ENCODE measurements around the gene SERPIND1. TPM values are rescaled to one million over a fixed set of nuclear protein-coding genes. Genes with fewer than 3 reads are reported as not detected.
"Not testable (repeated sequence)": the region's sequence is repeated elsewhere in the genome, so short reads cannot be mapped to it uniquely, and the experiment has no call there.

The SERPIND1 gene
- polyA plus RNA-seq, 1 donor: 0.22 TPM

DNA sequence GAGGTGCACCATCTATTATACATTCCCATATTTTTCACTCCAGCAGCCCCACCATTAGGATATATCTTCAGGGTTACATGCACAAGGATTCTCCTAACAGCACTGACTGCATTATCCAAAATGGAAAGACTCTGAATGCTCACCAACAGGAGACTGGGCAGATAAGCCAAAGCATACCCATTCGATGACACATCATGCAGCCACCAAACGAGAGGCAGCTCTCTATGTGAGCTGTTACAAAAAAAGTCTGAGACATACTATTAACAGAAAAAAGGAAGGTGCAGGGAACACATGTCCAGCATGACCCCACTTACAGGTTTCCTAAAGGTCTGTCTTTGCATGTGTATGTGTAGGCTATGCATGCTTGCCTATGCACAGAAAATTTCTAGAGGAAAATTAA, 12.4 kb upstream of the SERPIND1 start:
- H3K27ac ChIP-seq (ENCODE audit: low read length): no peak overlapping the region
- DNase-seq: no peak
- peaks cover 49% of the 10 kb centered on the region for H3K36me3 ChIP-seq (ENCODE audit: control insufficient read depth, insufficient read depth, low read length)
- WGBS (ENCODE audit: insufficient coverage, low lambda C conversion rate): no CpG with 5 or more reads among the region's 2 CpGs
- no peak overlapping the region for H3K4me3 ChIP-seq (ENCODE audit: low read length)
- H3K9me3 ChIP-seq (ENCODE audit: control insufficient read depth, low read depth, low read length): no peaks in the 10 kb centered on the region
- H3K4me1 ChIP-seq (ENCODE audit: control insufficient read depth, insufficient read depth, low read length): no peaks in the 10 kb centered on the region
- no peaks in the 10 kb centered on the region for H3K27me3 ChIP-seq (ENCODE audit: control insufficient read depth, insufficient read depth, low read length)

DNA sequence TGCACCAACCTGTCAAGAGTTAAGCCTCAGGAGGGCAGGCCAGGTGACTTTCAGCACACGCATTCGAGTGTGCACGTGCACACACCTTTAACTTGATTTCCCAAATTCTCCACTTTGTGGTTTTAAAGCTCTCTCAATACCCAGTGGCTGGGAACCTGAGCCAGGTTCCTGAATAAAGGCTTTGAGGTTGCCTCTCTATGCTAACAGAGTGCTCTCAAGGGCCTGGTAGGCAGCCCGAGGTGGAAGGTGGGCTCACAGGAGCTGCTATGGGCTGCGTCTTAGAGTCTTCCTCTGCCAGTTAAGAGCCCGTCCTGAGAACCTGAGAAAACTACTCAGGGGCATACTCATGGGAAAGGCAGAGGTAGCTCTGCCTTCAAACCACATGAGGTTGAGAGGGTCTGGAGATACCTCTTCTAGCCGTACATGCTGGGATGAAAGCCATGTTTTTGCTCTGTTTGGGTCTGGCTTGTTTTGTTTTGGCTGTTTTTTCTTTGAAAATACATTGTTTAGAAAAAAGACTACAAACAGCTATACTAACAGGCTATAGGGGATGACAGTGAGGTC, 11.6 kb upstream of the SERPIND1 start:
- 100% methylated on average over 1 of the region's 7 CpGs for WGBS (ENCODE audit: insufficient coverage, low lambda C conversion rate)
- no peaks in the 10 kb centered on the region for H3K27me3 ChIP-seq (ENCODE audit: control insufficient read depth, insufficient read depth, low read length)
- DNase-seq: no peak
- H3K4me1 ChIP-seq (ENCODE audit: control insufficient read depth, insufficient read depth, low read length): no peaks in the 10 kb centered on the region
- H3K4me3 ChIP-seq (ENCODE audit: low read length): no peak overlapping the region
- H3K9me3 ChIP-seq (ENCODE audit: control insufficient read depth, low read depth, low read length): no peaks in the 10 kb centered on the region
- no peak overlapping the region for H3K27ac ChIP-seq (ENCODE audit: low read length)
- H3K36me3 ChIP-seq (ENCODE audit: control insufficient read depth, insufficient read depth, low read length): peaks cover 52% of the 10 kb centered on the region

DNA sequence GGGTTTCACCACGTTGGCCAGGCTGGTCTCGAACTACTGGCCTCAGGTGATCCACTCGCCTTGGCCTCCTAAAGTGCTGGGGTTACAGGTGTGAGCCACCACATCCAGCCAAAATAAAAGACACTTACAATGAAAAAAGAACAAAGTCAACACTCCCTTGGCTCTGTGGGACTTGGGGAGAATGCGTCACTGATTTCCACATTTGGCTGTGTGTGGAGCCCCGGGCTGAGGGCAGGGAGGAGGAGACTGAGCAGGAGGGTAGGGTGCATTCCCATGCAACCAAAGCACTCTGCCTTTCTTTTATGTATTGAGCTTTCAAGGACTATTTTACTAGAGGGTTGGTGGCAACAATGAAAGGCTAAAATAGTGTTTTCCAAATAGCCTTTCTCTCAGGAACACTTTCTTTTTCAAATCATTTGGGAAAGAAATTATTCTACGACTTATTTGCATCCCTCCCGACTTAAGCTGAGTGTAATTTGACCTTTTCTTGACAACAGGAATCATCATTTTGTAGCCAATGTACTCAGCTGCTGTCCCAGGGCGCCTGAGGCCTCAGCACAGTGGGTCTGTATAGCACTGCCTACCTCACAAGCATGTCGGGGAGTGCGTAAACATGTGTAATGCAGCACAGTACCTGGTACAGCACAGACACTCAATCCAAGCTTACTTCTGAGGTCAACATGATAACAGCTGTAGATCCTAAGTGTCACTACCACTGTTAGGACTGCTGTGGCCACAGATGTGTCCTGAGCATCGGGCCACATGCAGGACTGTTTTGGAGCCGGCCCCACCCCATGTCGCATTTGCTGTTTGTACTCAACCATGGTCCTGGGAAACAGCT, 10.1 kb upstream of the SERPIND1 start:
- no peaks in the 10 kb centered on the region for H3K4me1 ChIP-seq (ENCODE audit: control insufficient read depth, insufficient read depth, low read length)
- H3K9me3 ChIP-seq (ENCODE audit: control insufficient read depth, low read depth, low read length): no peaks in the 10 kb centered on the region
- H3K27me3 ChIP-seq (ENCODE audit: control insufficient read depth, insufficient read depth, low read length): no peaks in the 10 kb centered on the region
- DNase-seq: no peak
- no peak overlapping the region for H3K4me3 ChIP-seq (ENCODE audit: low read length)
- H3K36me3 ChIP-seq (ENCODE audit: control insufficient read depth, insufficient read depth, low read length): peaks cover 49% of the 10 kb centered on the region
- H3K27ac ChIP-seq (ENCODE audit: low read length): no peak overlapping the region
- 93% methylated on average over 3 of the region's 13 CpGs for WGBS (ENCODE audit: insufficient coverage, low lambda C conversion rate)

DNA sequence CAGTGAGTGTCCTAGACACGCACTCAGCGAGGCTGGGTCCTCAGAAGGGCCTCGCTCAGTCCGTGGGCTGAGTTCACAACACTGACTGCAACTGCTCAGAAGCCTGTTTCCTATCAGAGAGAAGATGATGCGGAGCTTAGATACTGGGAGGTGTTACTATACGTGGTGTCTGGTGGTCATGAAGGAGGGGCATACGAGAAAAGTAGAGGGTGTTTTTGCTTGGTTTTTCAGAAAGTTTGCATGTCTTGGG, 9.5 kb upstream of the SERPIND1 start:
- WGBS (ENCODE audit: insufficient coverage, low lambda C conversion rate): no CpG with 5 or more reads among the region's 7 CpGs
- no peaks in the 10 kb centered on the region for H3K9me3 ChIP-seq (ENCODE audit: control insufficient read depth, low read depth, low read length)
- H3K4me1 ChIP-seq (ENCODE audit: control insufficient read depth, insufficient read depth, low read length): no peaks in the 10 kb centered on the region
- no peak overlapping the region for H3K4me3 ChIP-seq (ENCODE audit: low read length)
- no peaks in the 10 kb centered on the region for H3K27me3 ChIP-seq (ENCODE audit: control insufficient read depth, insufficient read depth, low read length)
- H3K36me3 ChIP-seq (ENCODE audit: control insufficient read depth, insufficient read depth, low read length): peaks cover 49% of the 10 kb centered on the region
- no peak for DNase-seq
- H3K27ac ChIP-seq (ENCODE audit: low read length): no peak overlapping the region

DNA sequence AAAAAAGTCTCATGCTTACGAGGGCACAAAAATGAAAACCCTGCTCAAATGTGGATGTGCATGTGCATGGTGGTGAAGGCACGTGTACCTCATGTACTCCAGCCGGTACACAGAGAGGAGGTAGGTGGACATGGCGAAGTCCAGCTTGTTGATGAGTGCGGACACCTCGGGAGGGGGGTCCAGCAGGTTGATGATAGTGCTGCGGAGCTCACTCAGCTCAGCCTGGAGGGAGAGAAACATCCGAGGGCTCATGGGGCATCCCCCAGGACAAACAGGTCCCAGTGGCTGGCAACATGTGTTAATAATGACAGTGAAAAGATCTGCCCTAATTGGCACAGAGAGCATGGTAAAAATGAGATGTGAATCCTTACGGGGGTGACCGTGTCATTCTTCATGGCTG, 9.2 kb upstream of the SERPIND1 start:
- Histone ChIP-seq H3K9me3 (ENCODE audit: control insufficient read depth, low read depth, low read length) (no peaks in the 10 kb centered on the region), H3K27ac (ENCODE audit: low read length) (no peak overlapping the region), H3K27me3 (ENCODE audit: control insufficient read depth, insufficient read depth, low read length) (no peaks in the 10 kb centered on the region), H3K36me3 (ENCODE audit: control insufficient read depth, insufficient read depth, low read length) (peaks cover 49% of the 10 kb centered on the region), H3K4me3 (ENCODE audit: low read length) (no peak overlapping the region), H3K4me1 (ENCODE audit: control insufficient read depth, insufficient read depth, low read length) (no peaks in the 10 kb centered on the region)
- whole genome bisulfite sequencing (ENCODE audit: insufficient coverage, low lambda C conversion rate): no CpG with 5 or more reads among the region's 10 CpGs
- DNase-seq: no peak

DNA sequence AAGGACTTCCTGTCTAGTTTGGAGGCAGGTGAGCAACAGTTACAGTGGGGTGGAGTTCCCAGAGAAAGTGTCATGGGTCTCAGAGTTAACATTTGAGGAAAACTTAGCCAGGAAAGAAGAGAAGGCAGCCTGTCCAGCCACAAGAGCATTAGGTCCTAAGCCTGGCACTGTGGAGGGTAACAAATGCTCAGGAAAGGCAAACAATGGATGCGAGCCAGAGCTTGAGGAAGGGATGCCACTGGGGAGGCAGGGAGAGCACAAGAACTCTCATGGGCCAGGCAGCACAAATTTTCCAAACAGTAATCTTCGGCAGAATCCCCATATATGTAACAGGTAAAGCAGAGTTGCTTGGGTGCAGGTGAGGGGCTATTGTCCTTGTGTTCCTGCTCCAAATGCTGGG, 8.0 kb upstream of the SERPIND1 start:
- Histone ChIP-seq H3K27ac (ENCODE audit: low read length) (no peak overlapping the region), H3K36me3 (ENCODE audit: control insufficient read depth, insufficient read depth, low read length) (peaks cover 45% of the 10 kb centered on the region), H3K4me3 (ENCODE audit: low read length) (no peak overlapping the region), H3K27me3 (ENCODE audit: control insufficient read depth, insufficient read depth, low read length) (no peaks in the 10 kb centered on the region), H3K9me3 (ENCODE audit: control insufficient read depth, low read depth, low read length) (no peaks in the 10 kb centered on the region), H3K4me1 (ENCODE audit: control insufficient read depth, insufficient read depth, low read length) (no peaks in the 10 kb centered on the region)
- no CpG with 5 or more reads among the region's 2 CpGs for WGBS (ENCODE audit: insufficient coverage, low lambda C conversion rate)
- DNase-seq: no peak

DNA sequence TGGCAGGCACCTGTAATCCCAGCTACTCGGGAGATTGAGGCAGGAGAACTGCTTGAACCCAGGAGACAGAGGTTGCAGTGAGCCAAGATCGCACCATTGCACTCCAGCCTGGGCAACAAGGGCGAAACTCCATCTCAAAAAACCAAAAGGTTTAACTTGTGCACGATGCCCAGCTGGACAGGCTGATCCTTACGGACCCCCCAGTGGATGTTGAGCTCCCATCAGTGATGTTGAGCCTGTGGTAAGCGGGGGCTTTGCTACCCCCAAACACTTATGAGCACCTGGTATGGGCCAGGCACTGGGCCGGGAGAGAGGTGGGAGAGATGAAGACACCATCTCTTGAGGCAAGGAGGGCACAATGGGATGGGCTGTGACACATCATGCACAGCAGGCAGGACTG, 7.4 kb upstream of the SERPIND1 start:
- no peaks in the 10 kb centered on the region for H3K27me3 ChIP-seq (ENCODE audit: control insufficient read depth, insufficient read depth, low read length)
- no peaks in the 10 kb centered on the region for H3K4me1 ChIP-seq (ENCODE audit: control insufficient read depth, insufficient read depth, low read length)
- no CpG with 5 or more reads among the region's 7 CpGs for WGBS (ENCODE audit: insufficient coverage, low lambda C conversion rate)
- no peaks in the 10 kb centered on the region for H3K9me3 ChIP-seq (ENCODE audit: control insufficient read depth, low read depth, low read length)
- DNase-seq: no peak
- no peak overlapping the region for H3K4me3 ChIP-seq (ENCODE audit: low read length)
- peaks cover 40% of the 10 kb centered on the region for H3K36me3 ChIP-seq (ENCODE audit: control insufficient read depth, insufficient read depth, low read length)
- no peak overlapping the region for H3K27ac ChIP-seq (ENCODE audit: low read length)

DNA sequence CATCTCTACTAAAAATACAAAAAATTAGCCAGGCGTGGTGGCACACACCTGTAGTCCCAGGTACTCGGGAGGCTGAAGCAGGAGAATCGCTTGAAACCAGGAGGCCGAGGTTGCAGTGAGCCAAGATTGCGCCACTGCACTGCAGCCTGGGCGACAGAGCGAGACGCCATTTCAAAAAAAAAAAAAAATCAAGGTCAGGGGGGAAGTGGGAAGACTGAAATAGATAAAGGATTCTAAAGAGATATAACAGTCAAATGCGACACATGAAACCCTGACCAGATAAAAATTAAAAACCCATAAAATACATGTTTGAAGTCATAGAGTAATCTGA, 4.5 kb upstream of the SERPIND1 start:
- H3K27ac ChIP-seq (ENCODE audit: low read length); H3K9me3 ChIP-seq (ENCODE audit: control insufficient read depth, low read depth, low read length); H3K4me3 ChIP-seq (ENCODE audit: low read length); H3K4me1 ChIP-seq (ENCODE audit: control insufficient read depth, insufficient read depth, low read length); H3K27me3 ChIP-seq (ENCODE audit: control insufficient read depth, insufficient read depth, low read length); DNase-seq: not testable (repeated sequence)
- peaks cover 20% of the 10 kb centered on the region for H3K36me3 ChIP-seq (ENCODE audit: control insufficient read depth, insufficient read depth, low read length)
- WGBS (ENCODE audit: insufficient coverage, low lambda C conversion rate): 100% methylated on average over 1 of the region's 9 CpGs

DNA sequence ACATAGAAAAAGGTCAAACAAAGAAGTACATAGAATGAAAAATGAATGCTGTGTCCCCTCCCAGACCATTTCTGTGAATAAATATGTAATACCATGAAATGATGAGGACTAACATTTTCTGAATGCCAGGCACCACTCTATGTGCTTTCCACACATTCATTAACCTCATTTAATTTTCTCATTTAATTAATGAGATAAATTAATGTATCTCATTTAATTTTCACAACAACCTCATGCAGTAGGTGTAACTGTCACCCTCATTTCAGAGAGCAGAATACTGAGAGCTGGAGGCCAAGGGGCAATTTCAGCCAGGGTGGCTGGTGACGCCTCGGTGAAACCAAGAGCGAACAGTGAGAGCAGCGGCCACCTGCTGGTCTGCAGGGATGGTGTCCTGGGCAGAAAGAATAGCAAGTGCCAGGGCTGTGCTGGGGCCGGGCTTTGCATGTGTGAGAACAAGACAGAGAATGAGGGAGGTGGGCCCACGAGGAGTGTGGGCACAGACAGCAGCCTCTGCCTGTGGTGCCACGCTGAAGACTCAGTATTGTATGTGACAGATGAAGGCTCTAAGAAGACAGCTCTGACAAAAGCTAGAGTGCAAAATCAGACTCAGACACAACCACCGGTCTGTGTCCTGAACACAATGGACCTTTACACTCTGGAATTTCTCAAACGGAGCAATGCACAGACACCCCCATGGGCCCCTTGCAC, 1.8 kb upstream of the SERPIND1 start:
- no peaks in the 10 kb centered on the region for H3K9me3 ChIP-seq (ENCODE audit: control insufficient read depth, low read depth, low read length)
- peaks cover 4% of the 10 kb centered on the region for H3K4me1 ChIP-seq (ENCODE audit: control insufficient read depth, insufficient read depth, low read length)
- 60% methylated on average over 1 of the region's 9 CpGs for WGBS (ENCODE audit: insufficient coverage, low lambda C conversion rate)
- no peaks in the 10 kb centered on the region for H3K27me3 ChIP-seq (ENCODE audit: control insufficient read depth, insufficient read depth, low read length)
- H3K36me3 ChIP-seq (ENCODE audit: control insufficient read depth, insufficient read depth, low read length): peaks cover 2% of the 10 kb centered on the region
- no peak overlapping the region for H3K27ac ChIP-seq (ENCODE audit: low read length)
- no peak for DNase-seq
- no peak overlapping the region for H3K4me3 ChIP-seq (ENCODE audit: low read length)

DNA sequence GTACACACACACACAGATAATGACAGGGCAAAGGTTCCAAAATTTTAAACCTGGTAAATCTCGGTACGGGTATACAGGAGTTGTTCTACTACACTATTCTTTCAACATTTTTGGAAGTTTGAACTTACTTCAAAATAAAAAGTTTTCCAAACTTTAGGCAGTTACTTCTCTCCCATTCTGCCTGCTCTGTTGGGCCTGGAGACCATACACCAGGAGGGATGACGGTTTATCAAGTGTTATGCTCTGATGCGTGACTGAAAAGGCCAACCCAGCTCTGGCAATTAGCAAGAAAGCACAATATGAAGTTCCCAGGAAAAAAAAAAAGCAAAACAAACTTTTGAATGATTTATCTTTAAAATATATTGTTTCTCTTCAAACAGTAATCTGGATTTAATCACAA, 969 bp downstream of the SERPIND1 start:
- Histone ChIP-seq H3K27ac (ENCODE audit: low read length) (no peak overlapping the region), H3K4me3 (ENCODE audit: low read length) (no peak overlapping the region), H3K4me1 (ENCODE audit: control insufficient read depth, insufficient read depth, low read length) (peaks cover 13% of the 10 kb centered on the region), H3K9me3 (ENCODE audit: control insufficient read depth, low read depth, low read length) (no peaks in the 10 kb centered on the region), H3K36me3 (ENCODE audit: control insufficient read depth, insufficient read depth, low read length) (peaks cover 11% of the 10 kb centered on the region), H3K27me3 (ENCODE audit: control insufficient read depth, insufficient read depth, low read length) (no peaks in the 10 kb centered on the region)
- WGBS (ENCODE audit: insufficient coverage, low lambda C conversion rate): no CpG with 5 or more reads among the region's 4 CpGs
- DNase-seq: peak in 1 of 2 donors; percentile 17
